GM21360 (cell line): ENCODE measurements around the gene MAPK14.

Experiments
- ATAC-seq: cut with Tn5 transposase; IDR thresholded peaks from one replicate; pipeline ENCODE4 v1.9.1; 2021; ENCODE audit warnings: mild to moderate bottlenecking, moderate library complexity; ENCODE audit not compliant: unreplicated experiment

MAPK14 gene

GRCh38 chr6:36035225-36035624, 7.6 kb downstream of the MAPK14 start:
- ATAC-seq, result no peak

GRCh38 chr6:36038120-36038876, 10.7 kb downstream of the MAPK14 start:
- no peak for ATAC-seq

GRCh38 chr6:36039112-36039511, 11.5 kb downstream of the MAPK14 start:
- ATAC-seq, result no peak

GRCh38 chr6:36040958-36041357, 13.3 kb downstream of the MAPK14 start:
- no peak for ATAC-seq

- no peak for ATAC-seq
Measured at GRCh38 chr6:36042618-36043260, 15.1 kb downstream of the MAPK14 start.

- no peak for ATAC-seq
Measured at GRCh38 chr6:36049582-36049981, 22.0 kb downstream of the MAPK14 start.

GRCh38 chr6:36050305-36050704, 22.7 kb downstream of the MAPK14 start:
- no peak for ATAC-seq

GRCh38 chr6:36050947-36051710, 23.5 kb downstream of the MAPK14 start:
- no peak for ATAC-seq

- ATAC-seq, result no peak
Measured at GRCh38 chr6:36052097-36052496, 24.5 kb downstream of the MAPK14 start.

GRCh38 chr6:36053878-36054277, 26.3 kb downstream of the MAPK14 start:
- no peak for ATAC-seq

- ATAC-seq, result no peak
Measured at GRCh38 chr6:36054415-36054814, 26.8 kb downstream of the MAPK14 start.

GRCh38 chr6:36054956-36055355, 27.3 kb downstream of the MAPK14 start:
- no peak for ATAC-seq

- ATAC-seq, result no peak
Measured at GRCh38 chr6:36056178-36056577, 28.6 kb downstream of the MAPK14 start.

- ATAC-seq, result no peak
Measured at GRCh38 chr6:36061236-36061635, 33.6 kb downstream of the MAPK14 start.

- ATAC-seq, result no peak
Measured at GRCh38 chr6:36062247-36062646, 34.6 kb downstream of the MAPK14 start.

- ATAC-seq, result no peak
Measured at GRCh38 chr6:36063318-36064060, 35.9 kb downstream of the MAPK14 start.

GRCh38 chr6:36064770-36065396, 37.3 kb downstream of the MAPK14 start:
- no peak for ATAC-seq

GRCh38 chr6:36065916-36066315, 38.3 kb downstream of the MAPK14 start:
- no peak for ATAC-seq

- ATAC-seq, result no peak
Measured at GRCh38 chr6:36066817-36067216, 39.2 kb downstream of the MAPK14 start.

GRCh38 chr6:36067374-36068011, 39.9 kb downstream of the MAPK14 start:
- ATAC-seq, result no peak
